Kidney epithelial cell (primary cell): ENCODE measurements around the gene ADTRP. TPM values are rescaled to one million over a fixed set of nuclear protein-coding genes. Genes with fewer than 3 reads are reported as not detected.

Source experiments
- DNase-seq: peaks from one replicate; pipeline ENCODE4 v3.0.0-alpha.2; 2010; ENCODE audit warnings: low read depth
- H3K27me3 ChIP-seq: 2 replicates; pipeline ENCODE4 v1.6.0; 2011; ENCODE audit warnings: low read length; ENCODE audit not compliant: control insufficient read depth, insufficient read depth
- H3K36me3 ChIP-seq: 2 replicates; pipeline ENCODE4 v1.5.1; 2011; ENCODE audit warnings: low read length; ENCODE audit not compliant: control insufficient read depth, insufficient read depth
- H3K4me3 ChIP-seq: 2 replicates; pipeline ENCODE4 v1.5.1; 2011; ENCODE audit warnings: low read depth, mild to moderate bottlenecking, control low read depth, low read length
- CTCF ChIP-seq: IDR thresholded peaks from 2 replicates; pipeline ENCODE4 v1.5.1; 2011; ENCODE audit warnings: mild to moderate bottlenecking, moderate library complexity, low read length, control low read depth, inconsistent platforms; ENCODE audit not compliant: insufficient read depth, poor library complexity, severe bottlenecking
- total RNA-seq: library from RNA; depleted of rRNA; stranded (reverse); fragments of >200 nt; gene quantifications from 2 replicates; pipeline ENCODE4 v1.2.3, GENCODE V29; 2015

Gene ADTRP
- total RNA-seq, 1 donor from 2014 or later: 4.6 TPM

GRCh38 chr6:11812439-11812838 lies 33.8 kb upstream of the ADTRP start:
- TF ChIP-seq CTCF: no peak
- no peak overlapping the region for H3K4me3 ChIP-seq
- H3K36me3 ChIP-seq: no peaks in the 10 kb centered on the region
- no peak for DNase-seq
- H3K27me3 ChIP-seq: no peaks in the 10 kb centered on the region

GRCh38 chr6:11811644-11812264 lies 33.2 kb upstream of the ADTRP start:
- Histone ChIP-seq H3K4me3 (no peak overlapping the region), H3K36me3 (no peaks in the 10 kb centered on the region), H3K27me3 (no peaks in the 10 kb centered on the region)
- DNase-seq: no peak
- no peak for TF ChIP-seq CTCF

DNA sequence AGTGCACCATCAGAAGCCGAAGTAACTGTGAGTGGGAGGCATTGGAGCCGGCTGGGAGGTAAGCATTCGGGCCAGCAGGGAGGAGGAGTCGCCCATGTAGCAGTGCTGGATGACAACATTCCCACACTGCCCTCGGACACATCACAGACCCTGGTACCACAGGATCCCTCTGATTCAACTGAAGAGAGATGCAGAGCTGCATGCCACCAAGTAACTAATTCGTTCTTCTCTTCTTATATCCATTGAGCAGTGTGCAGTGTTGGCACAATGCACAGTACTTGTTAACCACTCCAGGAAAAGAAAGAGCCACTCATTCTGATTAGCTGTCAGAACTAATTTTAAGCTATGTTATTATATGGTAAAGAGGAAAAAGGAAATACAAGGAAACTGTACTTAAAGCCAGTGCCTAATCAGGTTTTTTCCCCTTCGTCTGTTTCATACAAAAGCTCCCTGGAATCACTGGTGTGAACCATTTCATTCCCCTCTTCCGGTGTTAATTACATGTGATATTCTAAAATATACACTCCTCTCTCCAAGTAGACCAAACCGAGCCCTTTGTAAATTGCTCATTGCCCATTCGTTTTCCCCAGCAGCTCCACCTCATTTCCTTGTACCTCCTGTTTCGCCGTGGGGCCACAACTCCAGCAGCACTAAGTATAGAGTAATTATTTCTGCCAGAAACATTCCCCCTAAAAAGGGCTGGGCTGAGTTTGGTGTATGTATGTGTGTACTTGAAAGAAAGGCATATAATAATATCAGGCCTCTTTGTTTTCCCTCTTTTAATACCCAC lies 32.4 kb upstream of the ADTRP start:
- DNase-seq: no peak
- TF ChIP-seq CTCF: no peak
- Histone ChIP-seq H3K36me3 (no peaks in the 10 kb centered on the region), H3K27me3 (no peaks in the 10 kb centered on the region), H3K4me3 (no peak overlapping the region)

GRCh38 chr6:11810039-11810541 lies 31.5 kb upstream of the ADTRP start:
- no peak for TF ChIP-seq CTCF
- Histone ChIP-seq H3K27me3 (no peaks in the 10 kb centered on the region), H3K4me3 (no peak overlapping the region), H3K36me3 (no peaks in the 10 kb centered on the region)
- peak; percentile 65 for DNase-seq

- H3K27me3 ChIP-seq: no peaks in the 10 kb centered on the region
- TF ChIP-seq CTCF: no peak
- no peaks in the 10 kb centered on the region for H3K36me3 ChIP-seq
- DNase-seq: no peak
- no peak overlapping the region for H3K4me3 ChIP-seq
Measured at GRCh38 chr6:11808054-11808453, 29.5 kb upstream of the ADTRP start.
